Measurements from ENCODE around the gene MFN1. TPM values are rescaled to one million over a fixed set of nuclear protein-coding genes. Genes with fewer than 3 reads are reported as not detected.

MFN1 gene
- total RNA-seq, 1 experiment from 2014 or later = 45.2 TPM

- Histone ChIP-seq H4K91ac (ENCODE audit: insufficient read length, low read depth, low read length) (no peak overlapping the region), H3K79me2 (ENCODE audit: insufficient read depth, low read length) (no peaks in the 10 kb centered on the region), H4K8ac (replicated peaks; ENCODE audit: insufficient read length, low read depth, low read length) (no peak overlapping the region), H3K56ac (ENCODE audit: insufficient read length, low read depth, low read length) (no peak overlapping the region), H3K23me2 (ENCODE audit: insufficient read length, low read depth, low read length, poor library complexity, severe bottlenecking) (no peaks in the 10 kb centered on the region), H3K18ac (ENCODE audit: insufficient read length, low read depth, low read length) (no peak overlapping the region), H3K4me2 (ENCODE audit: insufficient read depth, insufficient read length, low read length) (no peak overlapping the region), H3K4ac (ENCODE audit: low read depth, low read length) (no peak overlapping the region), H3K14ac (ENCODE audit: insufficient read depth, low read length) (no peak overlapping the region), H2AK5ac (ENCODE audit: insufficient read length, low read length) (no peak overlapping the region), H2BK120ac (ENCODE audit: low read depth, low read length, poor library complexity, severe bottlenecking) (no peak overlapping the region), H3K9ac (ENCODE audit: extremely low read depth, insufficient read length, low read length) (no peak overlapping the region), H2BK20ac (ENCODE audit: low read depth, low read length, poor library complexity, severe bottlenecking) (no peak overlapping the region), H2BK12ac (ENCODE audit: insufficient read length, low read depth, low read length) (no peak overlapping the region), H3K4me1 (ENCODE audit: insufficient read depth, low read length) (no peaks in the 10 kb centered on the region), H4K20me1 (ENCODE audit: control insufficient read depth, insufficient read depth, insufficient read length) (no peaks in the 10 kb centered on the region), H2AFZ (ENCODE audit: low read length) (no peak overlapping the region), H3K9me3 (ENCODE audit: control insufficient read depth, low read depth, low read length) (no peaks in the 10 kb centered on the region), H4K5ac (ENCODE audit: insufficient read length, low read depth, low read length) (no peak overlapping the region), H3K27me3 (ENCODE audit: insufficient read depth, low read length) (no peaks in the 10 kb centered on the region), H3K23ac (ENCODE audit: insufficient read length, low read depth, low read length) (no peak overlapping the region), H3T11ph (ENCODE audit: low read length) (no peak overlapping the region), H2BK15ac (ENCODE audit: low read depth, low read length) (no peak overlapping the region), H3K79me1 (ENCODE audit: insufficient read depth, low read depth, low read length, poor library complexity, severe bottlenecking) (no peaks in the 10 kb centered on the region), H2BK5ac (ENCODE audit: insufficient read length, low read length) (no peak overlapping the region), H3K27ac (ENCODE audit: insufficient read length, low read depth, low read length) (no peak overlapping the region)
- Mint-ChIP-seq H3K27me3 (ENCODE audit: low read depth) (no peaks in the 10 kb centered on the region), H3K4me3 (no peak overlapping the region), H3K36me3 (ENCODE audit: insufficient read depth in 1 of 3, low read depth in 3 of 3) (no peaks in the 10 kb centered on the region), H3K4me1 (no peaks in the 10 kb centered on the region), H3K9me3 (no peaks in the 10 kb centered on the region), H3K27ac (no peak overlapping the region)
- WGBS (ENCODE audit: extremely low coverage, insufficient read length, low lambda C conversion rate) = no CpG with 5 or more reads among the region's 1 CpG
- no peak for TF ChIP-seq CTCF (conservative IDR thresholded peaks at IDR 0.05)
- no peak for DNase-seq
Measured at GRCh38 chr3:179309225-179310078, 38.1 kb upstream of the MFN1 start.
